ENCODE results near the gene HLA-DPB1. TPM values are rescaled to one million over a fixed set of nuclear protein-coding genes. Genes with fewer than 3 reads are reported as not detected.
"Not testable (repeated sequence)": the region's sequence is repeated elsewhere in the genome, so short reads cannot be mapped to it uniquely, and the experiment has no call there.

HLA-DPB1 gene
- total and polyA plus RNA-seq, 2 experiments from 2014 or later: 12.5 to 17.8 TPM

- H3K27ac ChIP-seq: no peak overlapping the region
- H3F3A ChIP-seq (ENCODE audit: insufficient read depth): no peaks in the 10 kb centered on the region
- peak; percentile 71 for DNase-seq
- 31 to 34% methylated on average over 1 of the region's 1 CpG for WGBS, 2 experiments (ENCODE audit: low coverage in 1 of 2, low lambda C conversion rate in 2 of 2, missing lambda C conversion rate in 2 of 2)
- no peaks in the 10 kb centered on the region for H3K9me3 ChIP-seq (ENCODE audit: low read depth)
- no peaks in the 10 kb centered on the region for H3K4me1 ChIP-seq (ENCODE audit: insufficient read depth)
- peaks cover 6% of the 10 kb centered on the region for H3K27me3 ChIP-seq (replicated peaks; ENCODE audit: insufficient read depth)
- no peak overlapping the region for H3K4me3 ChIP-seq
- no peaks in the 10 kb centered on the region for H3K36me3 ChIP-seq (ENCODE audit: low read depth)
- in situ Hi-C loops (cut with MboI): no loop called here
- no peak overlapping the region for H3K4me2 ChIP-seq (ENCODE audit: unreplicated experiment)
- no peaks in the 10 kb centered on the region for H3K79me2 ChIP-seq (ENCODE audit: insufficient read depth)
- TF ChIP-seq EZH2 (IDR thresholded peaks at IDR 0.05; ENCODE audit: insufficient read depth, poor library complexity, severe bottlenecking) (no peak), EZH2phosphoT487 (IDR thresholded peaks at IDR 0.05; ENCODE audit: insufficient read depth, low read depth) (no peak)
- H3K9me2 ChIP-seq (ENCODE audit: insufficient read depth): no peaks in the 10 kb centered on the region
- no peaks in the 10 kb centered on the region for H4K20me1 ChIP-seq (ENCODE audit: insufficient read depth)
- no peak overlapping the region for H2AFZ ChIP-seq
- H3K9ac ChIP-seq: no peak overlapping the region
Observed at GRCh38 chr6:33095681-33096080, 19.9 kb downstream of the HLA-DPB1 start.

GRCh38 chr6:33101121-33101737, 25.4 kb downstream of the HLA-DPB1 start:
- H3K4me1 ChIP-seq (ENCODE audit: insufficient read depth); H3K9me2 ChIP-seq (ENCODE audit: insufficient read depth); DNase-seq; H3K4me2 ChIP-seq (ENCODE audit: unreplicated experiment); H3K9ac ChIP-seq; H2AFZ ChIP-seq; in situ Hi-C loops (cut with MboI); H3K79me2 ChIP-seq (ENCODE audit: insufficient read depth); H3K4me3 ChIP-seq; H3K9me3 ChIP-seq (ENCODE audit: low read depth); H4K20me1 ChIP-seq (ENCODE audit: insufficient read depth); H3K36me3 ChIP-seq (ENCODE audit: low read depth); H3F3A ChIP-seq (ENCODE audit: insufficient read depth); H3K27ac ChIP-seq: not testable (repeated sequence)
- WGBS, 2 experiments (ENCODE audit: low coverage in 1 of 2, low lambda C conversion rate in 2 of 2, missing lambda C conversion rate in 2 of 2): 43 to 49% methylated on average over 5 of the region's 5 CpGs
- H3K27me3 ChIP-seq (replicated peaks; ENCODE audit: insufficient read depth): peaks cover 12% of the 10 kb centered on the region; the same call in 1 of the 2 replicates

GRCh38 chr6:33103776-33104175, 28.0 kb downstream of the HLA-DPB1 start:
- no peak for DNase-seq
- Histone ChIP-seq H4K20me1 (ENCODE audit: insufficient read depth) (no peaks in the 10 kb centered on the region), H2AFZ (no peak overlapping the region), H3K4me1 (ENCODE audit: insufficient read depth) (no peaks in the 10 kb centered on the region), H3K9ac (no peak overlapping the region), H3K9me2 (ENCODE audit: insufficient read depth) (no peaks in the 10 kb centered on the region), H3K4me3 (no peak overlapping the region), H3K79me2 (ENCODE audit: insufficient read depth) (no peaks in the 10 kb centered on the region), H3F3A (ENCODE audit: insufficient read depth) (no peaks in the 10 kb centered on the region), H3K4me2 (ENCODE audit: unreplicated experiment) (no peak overlapping the region), H3K27me3 (replicated peaks; ENCODE audit: insufficient read depth) (peaks cover 34% of the 10 kb centered on the region), H3K27ac (no peak overlapping the region), H3K36me3 (ENCODE audit: low read depth) (no peaks in the 10 kb centered on the region), H3K9me3 (ENCODE audit: low read depth) (no peaks in the 10 kb centered on the region)
- TF ChIP-seq EZH2phosphoT487 (IDR thresholded peaks at IDR 0.05; ENCODE audit: insufficient read depth, low read depth) (no peak), EZH2 (IDR thresholded peaks at IDR 0.05; ENCODE audit: insufficient read depth, poor library complexity, severe bottlenecking) (no peak)
- in situ Hi-C loops (cut with MboI): no loop called here
- WGBS, 2 experiments (ENCODE audit: low coverage in 1 of 2, low lambda C conversion rate in 2 of 2, missing lambda C conversion rate in 2 of 2): 6 to 7% methylated on average over 3 of the region's 3 CpGs

DNA sequence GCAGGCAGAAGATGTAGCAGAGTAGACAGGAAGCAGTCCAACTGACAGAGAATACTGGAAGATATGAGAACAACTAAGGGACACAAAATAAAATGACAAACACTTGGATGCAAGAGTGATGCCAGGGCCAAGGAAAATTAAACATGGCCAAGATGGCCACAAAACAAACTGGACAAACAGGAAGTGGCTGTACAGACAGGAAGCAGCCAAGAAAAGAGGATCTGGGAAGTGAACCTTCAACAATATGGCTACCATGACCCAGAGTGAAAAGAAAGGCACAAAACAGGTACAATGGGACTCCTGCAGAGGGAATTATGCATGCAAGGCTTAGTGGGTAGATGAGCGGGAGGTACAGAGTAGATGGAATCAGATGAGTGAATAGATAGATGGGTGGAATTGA, 29.1 kb downstream of the HLA-DPB1 start:
- H3F3A ChIP-seq (ENCODE audit: insufficient read depth): no peaks in the 10 kb centered on the region
- H3K27me3 ChIP-seq (replicated peaks; ENCODE audit: insufficient read depth): peaks cover 44% of the 10 kb centered on the region
- DNase-seq: no peak
- no peaks in the 10 kb centered on the region for H3K9me2 ChIP-seq (ENCODE audit: insufficient read depth)
- H3K9ac ChIP-seq: no peak overlapping the region
- H3K27ac ChIP-seq: no peak overlapping the region
- H4K20me1 ChIP-seq (ENCODE audit: insufficient read depth): no peaks in the 10 kb centered on the region
- WGBS, 2 experiments (ENCODE audit: low coverage in 1 of 2, low lambda C conversion rate in 2 of 2, missing lambda C conversion rate in 2 of 2): 70 to 75% methylated on average over 1 of the region's 1 CpG
- H3K4me3 ChIP-seq: no peak overlapping the region
- H3K4me1 ChIP-seq (ENCODE audit: insufficient read depth): no peaks in the 10 kb centered on the region
- TF ChIP-seq EZH2 (IDR thresholded peaks at IDR 0.05; ENCODE audit: insufficient read depth, poor library complexity, severe bottlenecking) (no peak), EZH2phosphoT487 (IDR thresholded peaks at IDR 0.05; ENCODE audit: insufficient read depth, low read depth) (no peak)
- no peaks in the 10 kb centered on the region for H3K9me3 ChIP-seq (ENCODE audit: low read depth)
- no peak overlapping the region for H2AFZ ChIP-seq
- no peaks in the 10 kb centered on the region for H3K79me2 ChIP-seq (ENCODE audit: insufficient read depth)
- in situ Hi-C loops (cut with MboI): no loop called here
- no peak overlapping the region for H3K4me2 ChIP-seq (ENCODE audit: unreplicated experiment)
- no peaks in the 10 kb centered on the region for H3K36me3 ChIP-seq (ENCODE audit: low read depth)

- Histone ChIP-seq H3K9me2 (ENCODE audit: insufficient read depth) (no peaks in the 10 kb centered on the region), H3K36me3 (ENCODE audit: low read depth) (no peaks in the 10 kb centered on the region), H4K20me1 (ENCODE audit: insufficient read depth) (no peaks in the 10 kb centered on the region), H3K4me3 (no peak overlapping the region), H3K27ac (no peak overlapping the region), H3K79me2 (ENCODE audit: insufficient read depth) (no peaks in the 10 kb centered on the region), H3K27me3 (replicated peaks; ENCODE audit: insufficient read depth) (peaks cover 49% of the 10 kb centered on the region), H3K9ac (no peak overlapping the region), H3K9me3 (ENCODE audit: low read depth) (no peaks in the 10 kb centered on the region), H3K4me1 (ENCODE audit: insufficient read depth) (no peaks in the 10 kb centered on the region), H3F3A (ENCODE audit: insufficient read depth) (no peaks in the 10 kb centered on the region), H3K4me2 (ENCODE audit: unreplicated experiment) (no peak overlapping the region), H2AFZ (no peak overlapping the region)
- in situ Hi-C loops (cut with MboI): no loop called here
- TF ChIP-seq EZH2phosphoT487 (IDR thresholded peaks at IDR 0.05; ENCODE audit: insufficient read depth, low read depth) (no peak), EZH2 (IDR thresholded peaks at IDR 0.05; ENCODE audit: insufficient read depth, poor library complexity, severe bottlenecking) (no peak)
- DNase-seq: no peak
- 42 to 54% methylated on average over 3 of the region's 3 CpGs for WGBS, 2 experiments (ENCODE audit: low coverage in 1 of 2, low lambda C conversion rate in 2 of 2, missing lambda C conversion rate in 2 of 2)
Observed at GRCh38 chr6:33105386-33105785, 29.6 kb downstream of the HLA-DPB1 start.

All from GM23248 (cell line).